K562 (cell line): ENCODE data around the gene LGALS8. TPM values are rescaled to one million over a fixed set of nuclear protein-coding genes. Genes with fewer than 3 reads are reported as not detected.

Experiments used
- CXXC5 ChIP-seq: fragments of 250-450 bp; sonication (Bioruptor Pico); IDR thresholded peaks from 2 replicates; pipeline ENCODE4 v1.8.0; 2022; ENCODE audit warnings: inconsistent platforms, mild to moderate bottlenecking, moderate library complexity
- RCOR1 ChIP-seq, 2 experiments: IDR thresholded peaks; 2 replicates each; pipeline ENCODE4 v1.6.1; 2012; ENCODE audit warnings: low read depth in 2 of 2, low read length in 2 of 2, borderline replicate concordance in 1 of 2, improper control_type of control experiment in 1 of 2
- TBL1XR1 ChIP-seq, 2 experiments: IDR thresholded peaks; 2 replicates each; pipeline ENCODE4 v1.6.1; 2012; ENCODE audit warnings: improper control_type of control experiment in 2 of 2, low read length in 2 of 2, mild to moderate bottlenecking in 1 of 2
- TCF7L2 ChIP-seq: fragments of 150-350 bp; IDR thresholded peaks from 2 replicates; pipeline ENCODE4 v1.6.1; 2016; ENCODE audit warnings: low read depth, mild to moderate bottlenecking, low read length, moderate library complexity
- TEAD4 ChIP-seq, 2 experiments: sonication (generic) in 1 of 2; formaldehyde crosslinking in 1 of 2; IDR thresholded peaks; 2 replicates each; pipeline versions ENCODE4 v1.6.1 to v1.8.0; 2012 to 2022; ENCODE audit warnings: borderline replicate concordance in 1 of 2, inconsistent platforms in 1 of 2, low read length in 1 of 2, mild to moderate bottlenecking in 1 of 2, missing genetic modification reagents in 1 of 2
- ZKSCAN1 ChIP-seq: fragments of 150-350 bp; IDR thresholded peaks from 2 replicates; pipeline ENCODE4 v1.6.1; 2016; ENCODE audit warnings: low read depth, low read length
- ZNF143 ChIP-seq: sonication (generic); formaldehyde crosslinking; IDR thresholded peaks from 2 replicates; pipeline ENCODE4 v1.9.0; 2022; ENCODE audit warnings: mild to moderate bottlenecking, missing genetic modification reagents
- ZNF24 ChIP-seq: fragments of 450-650 bp; IDR thresholded peaks from 2 replicates; pipeline ENCODE4 v1.6.1; 2016
- ZNF384 ChIP-seq: IDR thresholded peaks from 2 replicates; pipeline ENCODE4 v1.6.1; 2012; ENCODE audit warnings: low read depth, low read length, improper control_type of control experiment
- polyA plus RNA-seq, 8 experiments: library from polyadenylated mRNA; depleted of rRNA in 4 of 8; stranded (reverse) in 5 of 8; unstranded in 3 of 8; fragments of >200 nt; fragmentation: Nextera tagmentation in 2 of 8; fragmentation: Illumina TruSeq in 1 of 8; extraction: Ambion mirVana in 2 of 8; extraction: Trizol in 1 of 8; gene quantifications; 2 replicates each; pipeline versions ENCODE4 v1.2.1 to v1.2.3, GENCODE V29; 2011 to 2014; ENCODE audit warnings: inconsistent platforms in 1 of 8, missing spikeins in 1 of 8
- total RNA-seq, 7 experiments: library from RNA; depleted of rRNA in 6 of 7; stranded (reverse); fragments of >200 nt in 6 of 7; fragmentation: Illumina TruSeq in 2 of 7; extraction: Trizol in 2 of 7; gene quantifications; 2 replicates each; pipeline versions ENCODE4 v1.2.1 to v1.2.3, GENCODE V29; 2011 to 2021; ENCODE audit warnings: low replicate concordance in 1 of 7
- TF ChIP-seq, protein P1 (sequence below): fragments of 250-450 bp; sonication (Bioruptor Pico); IDR thresholded peaks from 2 replicates; pipeline ENCODE4 v1.4.0; 2020

LGALS8 gene
- total and polyA plus RNA-seq, 9 of the 15 experiments (the other 6 are each of a cell fraction or from before 2014, with no cell fraction given), result 57.4 to 87.7 (median 70.3) TPM

DNA sequence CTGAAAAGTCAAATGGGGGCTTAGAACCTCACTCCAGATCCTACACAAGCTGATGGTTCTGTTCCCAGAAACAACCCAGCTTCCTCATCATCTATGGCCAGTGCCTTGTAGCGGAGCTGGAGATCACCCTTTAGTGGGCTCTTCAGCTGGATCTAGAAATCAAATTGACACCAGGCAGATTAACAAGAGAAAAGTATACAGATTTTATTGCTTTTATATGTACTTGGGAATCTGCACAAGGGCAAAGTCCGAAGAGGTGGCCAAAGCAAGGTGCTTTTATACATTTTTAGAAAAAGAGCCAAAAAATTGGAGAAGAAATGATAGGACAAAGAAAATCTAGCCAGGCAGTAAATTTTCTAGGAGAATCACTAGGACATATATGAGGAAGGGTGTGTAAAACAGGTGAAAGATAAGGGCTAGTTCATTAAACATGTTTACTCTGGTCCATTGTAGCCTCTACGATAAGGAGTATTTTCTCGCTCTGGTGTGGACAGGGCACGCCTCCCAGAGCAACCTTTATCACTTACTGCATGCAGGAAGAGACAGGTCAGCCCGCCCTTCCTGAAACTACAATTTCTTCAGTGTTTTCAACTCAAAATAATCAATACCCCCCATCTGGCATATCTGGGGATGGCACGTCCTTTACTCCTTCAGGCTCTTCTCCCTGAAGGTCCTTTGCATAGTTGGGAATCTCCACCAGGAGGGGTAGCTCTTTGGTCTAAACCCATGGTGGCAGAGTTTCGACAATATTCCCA, 14.0 kb upstream of the LGALS8 start (continued):
- 0 out of 4 replicates have a peak, but pooled peaks of 1 of the 2 experiments have one; percentile 48 for TF ChIP-seq TBL1XR1 (IDR thresholded peaks at IDR 0.05; ENCODE audit: low read length in 2 of 2)
- 0 out of 2 replicates have a peak, but pooled peaks have one; percentile 22 for TF ChIP-seq ZNF24
- TF ChIP-seq, protein P1, sequence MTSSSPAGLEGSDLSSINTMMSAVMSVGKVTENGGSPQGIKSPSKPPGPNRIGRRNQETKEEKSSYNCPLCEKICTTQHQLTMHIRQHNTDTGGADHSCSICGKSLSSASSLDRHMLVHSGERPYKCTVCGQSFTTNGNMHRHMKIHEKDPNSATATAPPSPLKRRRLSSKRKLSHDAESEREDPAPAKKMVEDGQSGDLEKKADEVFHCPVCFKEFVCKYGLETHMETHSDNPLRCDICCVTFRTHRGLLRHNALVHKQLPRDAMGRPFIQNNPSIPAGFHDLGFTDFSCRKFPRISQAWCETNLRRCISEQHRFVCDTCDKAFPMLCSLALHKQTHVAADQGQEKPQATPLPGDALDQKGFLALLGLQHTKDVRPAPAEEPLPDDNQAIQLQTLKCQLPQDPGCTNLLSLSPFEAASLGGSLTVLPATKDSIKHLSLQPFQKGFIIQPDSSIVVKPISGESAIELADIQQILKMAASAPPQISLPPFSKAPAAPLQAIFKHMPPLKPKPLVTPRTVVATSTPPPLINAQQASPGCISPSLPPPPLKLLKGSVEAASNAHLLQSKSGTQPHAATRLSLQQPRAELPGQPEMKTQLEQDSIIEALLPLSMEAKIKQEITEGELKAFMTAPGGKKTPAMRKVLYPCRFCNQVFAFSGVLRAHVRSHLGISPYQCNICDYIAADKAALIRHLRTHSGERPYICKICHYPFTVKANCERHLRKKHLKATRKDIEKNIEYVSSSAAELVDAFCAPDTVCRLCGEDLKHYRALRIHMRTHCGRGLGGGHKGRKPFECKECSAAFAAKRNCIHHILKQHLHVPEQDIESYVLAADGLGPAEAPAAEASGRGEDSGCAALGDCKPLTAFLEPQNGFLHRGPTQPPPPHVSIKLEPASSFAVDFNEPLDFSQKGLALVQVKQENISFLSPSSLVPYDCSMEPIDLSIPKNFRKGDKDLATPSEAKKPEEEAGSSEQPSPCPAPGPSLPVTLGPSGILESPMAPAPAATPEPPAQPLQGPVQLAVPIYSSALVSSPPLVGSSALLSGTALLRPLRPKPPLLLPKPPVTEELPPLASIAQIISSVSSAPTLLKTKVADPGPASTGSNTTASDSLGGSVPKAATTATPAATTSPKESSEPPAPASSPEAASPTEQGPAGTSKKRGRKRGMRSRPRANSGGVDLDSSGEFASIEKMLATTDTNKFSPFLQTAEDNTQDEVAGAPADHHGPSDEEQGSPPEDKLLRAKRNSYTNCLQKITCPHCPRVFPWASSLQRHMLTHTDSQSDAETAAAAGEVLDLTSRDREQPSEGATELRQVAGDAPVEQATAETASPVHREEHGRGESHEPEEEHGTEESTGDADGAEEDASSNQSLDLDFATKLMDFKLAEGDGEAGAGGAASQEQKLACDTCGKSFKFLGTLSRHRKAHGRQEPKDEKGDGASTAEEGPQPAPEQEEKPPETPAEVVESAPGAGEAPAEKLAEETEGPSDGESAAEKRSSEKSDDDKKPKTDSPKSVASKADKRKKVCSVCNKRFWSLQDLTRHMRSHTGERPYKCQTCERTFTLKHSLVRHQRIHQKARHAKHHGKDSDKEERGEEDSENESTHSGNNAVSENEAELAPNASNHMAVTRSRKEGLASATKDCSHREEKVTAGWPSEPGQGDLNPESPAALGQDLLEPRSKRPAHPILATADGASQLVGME (CRISPR knock-in tag), result peak; percentile 82; the same call in 1 of the 2 replicates
- peak in 1 of 2 experiments; percentile 91; a peak in 2 of 4 replicates for TF ChIP-seq RCOR1 (IDR thresholded peaks at IDR 0.05; ENCODE audit: borderline replicate concordance in 1 of 2, low read depth in 2 of 2, low read length in 2 of 2)
- TF ChIP-seq TCF7L2, result no peak
- TF ChIP-seq ZKSCAN1, result no peak
- TF ChIP-seq ZNF143 (CRISPR knock-in tag), result no peak
- peak; percentile 75 for TF ChIP-seq TEAD4 (IDR thresholded peaks at IDR 0.05; ENCODE audit: low read length)
- no peak for TF ChIP-seq TEAD4 (CRISPR knock-in tag; IDR thresholded peaks at IDR 0.05; ENCODE audit: borderline replicate concordance)
- TF ChIP-seq ZNF384, result no peak
- TF ChIP-seq CXXC5, result peak; percentile 58
